PC-9 (cell line): ENCODE measurements around the gene MEIS2.

ENCODE experiments used
- CTCF ChIP-seq: fragments of 200-600 bp; sonication (generic); conservative IDR thresholded peaks from 2 replicates; pipeline ENCODE4 v1.6.1; 2017; ENCODE audit warnings: mixed run types, antibody characterized with exemption, mild to moderate bottlenecking, moderate library complexity
- EZH2 ChIP-seq: fragments of 200-600 bp; sonication (generic); IDR thresholded peaks from 2 replicates; pipeline ENCODE4 v1.8.0; 2017; ENCODE audit warnings: antibody characterized with exemption, low read depth

DNA sequence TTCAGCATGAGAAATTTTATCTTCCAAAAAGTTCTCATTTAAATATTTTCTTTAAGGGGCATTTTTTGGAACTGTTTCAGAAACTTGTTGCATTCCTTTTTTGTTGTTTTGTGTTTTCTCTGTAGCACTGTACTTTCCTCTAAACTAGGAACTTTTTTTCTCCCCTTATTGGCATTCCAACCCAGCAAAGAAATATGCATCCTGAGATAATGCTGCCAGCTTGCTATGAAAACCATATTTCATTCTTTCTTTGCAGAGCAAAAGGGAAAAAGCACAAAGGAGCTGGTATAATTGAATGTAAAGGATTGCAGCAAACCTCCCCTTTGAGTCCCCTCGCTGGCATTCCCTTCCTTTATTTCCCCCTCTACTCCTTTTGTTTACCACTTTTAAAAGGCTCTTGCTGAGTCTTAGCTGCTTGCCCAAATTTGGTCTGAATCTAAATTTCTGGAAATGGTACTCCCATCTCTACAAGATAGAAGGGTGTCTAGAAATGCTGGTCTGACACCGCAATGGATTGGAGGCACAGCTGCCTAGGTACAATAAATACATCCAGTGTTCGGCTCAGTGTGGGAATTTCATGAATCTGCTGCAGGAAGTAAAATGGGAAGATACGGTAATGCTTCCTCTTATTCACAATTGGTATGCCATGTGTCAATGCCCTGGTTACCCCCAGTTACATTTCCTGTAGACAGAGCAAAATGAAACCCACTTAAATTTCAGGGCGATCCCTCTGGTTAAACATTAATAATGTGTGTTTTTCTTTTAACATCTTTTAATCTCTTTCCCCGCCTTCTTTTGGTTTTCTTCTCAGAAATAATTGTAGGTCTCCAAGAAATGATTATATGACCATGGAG lies 156.6 kb downstream of the MEIS2 start:
- no peak for TF ChIP-seq CTCF
- TF ChIP-seq EZH2: no peak
